CD4-positive, alpha-beta T cell (primary cell): Measurements from ENCODE around the gene ITGA11. TPM values are rescaled to one million over a fixed set of nuclear protein-coding genes. Genes with fewer than 3 reads are reported as not detected.
"Not testable (repeated sequence)": the region's sequence is repeated elsewhere in the genome, so short reads cannot be mapped to it uniquely, and the experiment has no call there.

Source experiments
- ATAC-seq: fragments of 200-7000 bp; cut with Tn5 transposase; one replicate; pipeline ENCODE4 v1.10.0; 2022; ENCODE audit warnings: mild to moderate bottlenecking; ENCODE audit not compliant: poor library complexity
- CTCF ChIA-PET: fragments of 350-600 bp; sonication (Branson Sonifier 250); formaldehyde crosslinking; loops from one replicate; lab custom pipeline; 2021; ENCODE audit warnings: antibody characterized with exemption, inconsistent platforms; lab: Charles Lee
- POLR2A ChIA-PET: fragments of 350-600 bp; sonication (Branson Sonifier 250); formaldehyde crosslinking; loops from one replicate; lab custom pipeline; 2021; ENCODE audit warnings: antibody characterized with exemption, inconsistent platforms; lab: Charles Lee
- DNase-seq, 14 experiments: peaks; one replicate each; pipeline ENCODE4 v3.0.0-alpha.2; 2013 to 2020; ENCODE audit warnings: mixed read lengths in 2 of 14
- H3K27ac ChIP-seq, 2 donors: one replicate each; pipeline versions ENCODE4 v1.5.1 to v1.7.0; 2013; ENCODE audit warnings: low read length in 2 of 2, low read depth in 1 of 2, mild to moderate bottlenecking in 1 of 2
- H3K27me3 ChIP-seq, 2 experiments: 1 replicate in 1 of 2; 2 replicates in 1 of 2; pipeline versions ENCODE4 v1.6.1 to v1.7.0; 2013; ENCODE audit warnings: low read length in 2 of 2, control low read depth in 1 of 2, mild to moderate bottlenecking in 1 of 2, moderate library complexity in 1 of 2; ENCODE audit not compliant: insufficient read depth in 2 of 2, control insufficient read depth in 1 of 2
- H3K36me3 ChIP-seq: one replicate; pipeline ENCODE4 v1.6.1; 2013; ENCODE audit warnings: low read length, control low read depth; ENCODE audit not compliant: insufficient read depth
- H3K4me1 ChIP-seq: one replicate; pipeline ENCODE4 v1.6.1; 2013; ENCODE audit warnings: low read length, control low read depth; ENCODE audit not compliant: insufficient read depth
- H3K4me3 ChIP-seq: one replicate; pipeline ENCODE4 v1.5.1; 2013; ENCODE audit warnings: mild to moderate bottlenecking, low read length, moderate library complexity
- H3K9me3 ChIP-seq, 2 experiments: 1 replicate in 1 of 2; 2 replicates in 1 of 2; pipeline versions ENCODE4 v1.6.1 to v1.7.0; 2013; ENCODE audit warnings: low read length in 2 of 2, mild to moderate bottlenecking in 2 of 2, control low read depth in 1 of 2, moderate library complexity in 1 of 2; ENCODE audit not compliant: control insufficient read depth in 1 of 2, insufficient read depth in 1 of 2
- H3K27ac Mint-ChIP-seq: one replicate; pipeline ENCODE4 v1.8.0; 2020; ENCODE audit warnings: mixed read lengths
- H3K27me3 Mint-ChIP-seq: one replicate; pipeline ENCODE4 v1.8.0; 2021; ENCODE audit warnings: mixed read lengths
- H3K36me3 Mint-ChIP-seq: one replicate; pipeline ENCODE4 v1.8.0; 2021; ENCODE audit warnings: low read depth, mixed read lengths
- H3K4me1 Mint-ChIP-seq: one replicate; pipeline ENCODE4 v1.8.0; 2021; ENCODE audit warnings: low read depth, mixed read lengths
- H3K4me3 Mint-ChIP-seq: one replicate; pipeline ENCODE4 v1.8.0; 2020; ENCODE audit warnings: mild to moderate bottlenecking, mixed read lengths
- H3K9me3 Mint-ChIP-seq: one replicate; pipeline ENCODE4 v1.8.0; 2020; ENCODE audit warnings: mixed read lengths
- CTCF ChIP-seq: fragments of 200-600 bp; IDR thresholded peaks from one replicate; pipeline ENCODE4 v1.8.0; 2022; ENCODE audit warnings: antibody characterized with exemption, mild to moderate bottlenecking
- intact Hi-C, 2 experiments: fragments of 100-400 bp; cut with DNase I in 1 of 2; cut with micrococcal nuclease in 1 of 2; formaldehyde crosslinking; loops; one replicate each; pipeline versions ENCODE4 v1.15.1 to v1.9.0; 2023 to 2025; cut with DNase I, micrococcal nuclease
- total RNA-seq, 174 experiments: library from RNA in 2 of 174; stranded (reverse) in 2 of 174; gene quantifications; one replicate each; pipeline ENCODE4 v1.2.3 and lab custom pipeline; 2021 to 2026

The ITGA11 gene
- total RNA-seq, 2 experiments from 2014 or later = 0.08 to 0.20 TPM

- ChIA-PET POLR2A (no interaction called here), CTCF (interaction anchor here (1.7 kb wide), 1 partner anchor 11 kb away, joined by 3 read pairs; no protein-coding TSS in a partner anchor)
- Mint-ChIP-seq H3K4me3 (no peak overlapping the region), H3K4me1 (no peaks in the 10 kb centered on the region), H3K9me3 (no peaks in the 10 kb centered on the region), H3K27me3 (peaks cover 30% of the 10 kb centered on the region), H3K36me3 (no peaks in the 10 kb centered on the region), H3K27ac (no peak overlapping the region)
- Histone ChIP-seq H3K9me3 (no peaks in the 10 kb centered on the region), H3K27me3 (no peaks in the 10 kb centered on the region), H3K27ac (no peak overlapping the region), H3K4me3 (no peak overlapping the region), H3K4me1 (no peaks in the 10 kb centered on the region), H3K36me3 (no peaks in the 10 kb centered on the region)
- TF ChIP-seq CTCF = no peak
- ATAC-seq = no peak
- no peak for DNase-seq
- intact Hi-C loops = no loop called here
Measured at GRCh38 chr15:68423359-68424296, 8.3 kb downstream of the ITGA11 start.

- H3K9me3 ChIP-seq, DNase-seq, H3K4me3 Mint-ChIP-seq, H3K36me3 ChIP-seq, H3K4me1 Mint-ChIP-seq, H3K27me3 ChIP-seq, intact Hi-C loops, H3K4me3 ChIP-seq, H3K4me1 ChIP-seq, H3K27ac ChIP-seq, POLR2A ChIA-PET, H3K27ac Mint-ChIP-seq, ATAC-seq, H3K36me3 Mint-ChIP-seq, H3K9me3 Mint-ChIP-seq: not testable (repeated sequence)
- CTCF ChIA-PET = interaction anchor here (1.7 kb wide), 1 partner anchor 10 kb away, joined by 3 read pairs; no protein-coding TSS in a partner anchor
- H3K27me3 Mint-ChIP-seq = peaks cover 19% of the 10 kb centered on the region
Measured at GRCh38 chr15:68422403-68423145, 9.4 kb downstream of the ITGA11 start.

GRCh38 chr15:68421798-68422402 is 10.1 kb downstream of the ITGA11 start:
- Histone ChIP-seq H3K36me3 (no peaks in the 10 kb centered on the region), H3K27me3 (no peaks in the 10 kb centered on the region), H3K27ac (no peak overlapping the region), H3K4me1 (no peaks in the 10 kb centered on the region), H3K4me3 (no peak overlapping the region), H3K9me3 (no peaks in the 10 kb centered on the region)
- DNase-seq (no peak), ATAC-seq (no peak)
- Mint-ChIP-seq H3K36me3 (no peaks in the 10 kb centered on the region), H3K4me3 (no peak overlapping the region), H3K4me1 (no peaks in the 10 kb centered on the region), H3K27me3 (peaks cover 13% of the 10 kb centered on the region), H3K9me3 (no peaks in the 10 kb centered on the region), H3K27ac (no peak overlapping the region)
- intact Hi-C loops = no loop called here
- ChIA-PET POLR2A (no interaction called here), CTCF (no interaction called here)
- no peak for TF ChIP-seq CTCF
